Measurements from ENCODE around the gene DNAH7. TPM values are rescaled to one million over a fixed set of nuclear protein-coding genes. Genes with fewer than 3 reads are reported as not detected.

DNAH7 gene
- total and polyA plus RNA-seq, 2 of the 13 experiments (the other 11 are each of a cell fraction or from before 2014, with no cell fraction given): 0.09 TPM; not detected in 1

- Histone ChIP-seq H3K4me1 (ENCODE audit: insufficient read depth, low read length) (no peaks in the 10 kb centered on the region), H4K20me1 (ENCODE audit: insufficient read depth, low read length) (no peaks in the 10 kb centered on the region), H3K27ac (ENCODE audit: extremely low read length, insufficient read depth, low read length) (no peak overlapping the region), H2AFZ (ENCODE audit: low read length) (no peak overlapping the region), H3K4me2 (ENCODE audit: low read depth, low read length) (no peak overlapping the region), H3K4me3 (replicated peaks in 1 of 3; ENCODE audit: insufficient read depth in 1 of 3, low read depth in 2 of 3, low read length in 3 of 3) (no peak overlapping the region), H3K36me3 (replicated peaks in 1 of 2; ENCODE audit: control insufficient read depth in 1 of 2, insufficient read depth in 2 of 2, low read length in 2 of 2) (no peaks in the 10 kb centered on the region), H3K9me3 (ENCODE audit: low read length) (no peaks in the 10 kb centered on the region), H3K9ac (ENCODE audit: insufficient read depth, low read depth, low read length) (no peak overlapping the region), H3K27me3 (ENCODE audit: control insufficient read depth in 1 of 2, insufficient read depth in 2 of 2, low read length in 2 of 2) (no peaks in the 10 kb centered on the region), H3K79me2 (ENCODE audit: insufficient read depth, low read length) (no peaks in the 10 kb centered on the region)
- TF ChIP-seq CREB1 (IDR thresholded peaks at IDR 0.05) (no peak), CREB1 (CRISPR knock-in tag; IDR thresholded peaks at IDR 0.05) (no peak), SAFB2 (CRISPR knock-in tag; IDR thresholded peaks at IDR 0.05; ENCODE audit: borderline replicate concordance, low read depth) (no peak), ATF7 (IDR thresholded peaks at IDR 0.05) (peak; percentile 82), ATF7 (CRISPR knock-in tag; IDR thresholded peaks at IDR 0.05) (no peak)
- ChIA-PET POLR2A (no interaction called here), CTCF (ENCODE audit: low intra/inter-chr PET ratio, low total read pairs) (no interaction called here)
- FAIRE-seq: no peak
- ATAC-seq: no peak
- in situ Hi-C loops (cut with HindIII; ENCODE audit: extremely low pct_ligation_motif_present, low pct_unique_long_range_greater_than_20kb) (no loop called here), intact Hi-C loops (cut with micrococcal nuclease; ENCODE audit: unreplicated experiment) (no loop called here)
- no peak for DNase-seq (ENCODE audit: low spot score)
- 97% methylated on average over 1 of the region's 1 CpG for WGBS (ENCODE audit: low lambda C conversion rate)
- no TSS peak for BruUV-seq (replicated peaks)
Observed at GRCh38 chr2:195766691-195767090, 301.9 kb downstream of the DNAH7 start.

- ChIA-PET CTCF (ENCODE audit: low intra/inter-chr PET ratio, low total read pairs) (no interaction called here), POLR2A (no interaction called here)
- no peaks in the 10 kb centered on the region for H3K9me3 ChIP-seq (ENCODE audit: low read length)
- no peak overlapping the region for H3K4me2 ChIP-seq (ENCODE audit: low read depth, low read length)
- no peaks in the 10 kb centered on the region for H3K79me2 ChIP-seq (ENCODE audit: insufficient read depth, low read length)
- no peak for TF ChIP-seq THAP11 (CRISPR knock-in tag; IDR thresholded peaks at IDR 0.05)
- TF ChIP-seq ISX (CRISPR knock-in tag; conservative IDR thresholded peaks at IDR 0.05): no peak
- no peak for TF ChIP-seq ZNF562 (CRISPR knock-in tag; IDR thresholded peaks at IDR 0.05; ENCODE audit: borderline replicate concordance)
- TF ChIP-seq TRIM24 (CRISPR knock-in tag; IDR thresholded peaks at IDR 0.05): no peak
- TF ChIP-seq ZBTB1 (CRISPR knock-in tag; IDR thresholded peaks at IDR 0.05; ENCODE audit: borderline replicate concordance): no peak
- TF ChIP-seq ZSCAN9 (CRISPR knock-in tag; IDR thresholded peaks at IDR 0.05; ENCODE audit: borderline replicate concordance): no peak
- TF ChIP-seq PCBP1 (IDR thresholded peaks at IDR 0.05; ENCODE audit: borderline replicate concordance, low read depth, low read length): no peak
- no peak for TF ChIP-seq ZNF414 (CRISPR knock-in tag; IDR thresholded peaks at IDR 0.05)
- TF ChIP-seq RXRB (CRISPR knock-in tag; IDR thresholded peaks at IDR 0.05; ENCODE audit: borderline replicate concordance): no peak
- TF ChIP-seq TMF1 (CRISPR knock-in tag; IDR thresholded peaks at IDR 0.05; ENCODE audit: low read depth): no peak
- no peaks in the 10 kb centered on the region for H4K20me1 ChIP-seq (ENCODE audit: insufficient read depth, low read length)
- in situ Hi-C loops (cut with HindIII; ENCODE audit: extremely low pct_ligation_motif_present, low pct_unique_long_range_greater_than_20kb): no loop called here
- no peaks in the 10 kb centered on the region for H3K36me3 ChIP-seq (replicated peaks in 1 of 2; ENCODE audit: control insufficient read depth in 1 of 2, insufficient read depth in 2 of 2, low read length in 2 of 2)
- intact Hi-C loops (cut with micrococcal nuclease; ENCODE audit: unreplicated experiment): no loop called here
- H3K4me3 ChIP-seq (replicated peaks in 1 of 3; ENCODE audit: insufficient read depth in 1 of 3, low read depth in 2 of 3, low read length in 3 of 3): no peak overlapping the region
- no peak for FAIRE-seq
- no TSS peak for BruUV-seq (replicated peaks)
- no peak overlapping the region for H3K27ac ChIP-seq (ENCODE audit: extremely low read length, insufficient read depth, low read length)
- no peaks in the 10 kb centered on the region for H3K27me3 ChIP-seq (ENCODE audit: control insufficient read depth in 1 of 2, insufficient read depth in 2 of 2, low read length in 2 of 2)
- DNase-seq (ENCODE audit: low spot score): no peak
- H2AFZ ChIP-seq (ENCODE audit: low read length): no peak overlapping the region
- H3K4me1 ChIP-seq (ENCODE audit: insufficient read depth, low read length): no peaks in the 10 kb centered on the region
- ATAC-seq: no peak
- no peak overlapping the region for H3K9ac ChIP-seq (ENCODE audit: insufficient read depth, low read depth, low read length)
Observed at GRCh38 chr2:195763866-195764265, 304.8 kb downstream of the DNAH7 start.

All from HepG2 (cell line).